Neuronal stem cell (in vitro differentiated cells): ENCODE measurements around the gene YLPM1.

Experiments
- DNase-seq: peaks from one replicate; pipeline ENCODE4 v3.0.0-alpha.2; 2013; ENCODE audit warnings: low spot score
- H2AFZ ChIP-seq: one replicate; pipeline ENCODE4 v1.6.1; 2013; ENCODE audit warnings: mild to moderate bottlenecking, low read length, inconsistent platforms
- H2AK5ac ChIP-seq: 2 replicates; pipeline ENCODE4 v1.6.1; 2013; ENCODE audit warnings: low read depth, mild to moderate bottlenecking, inconsistent platforms, low read length, moderate library complexity, mixed read lengths
- H2BK120ac ChIP-seq: 2 replicates; pipeline ENCODE4 v1.6.1; 2013; ENCODE audit warnings: low read depth, mild to moderate bottlenecking, inconsistent platforms, low read length, moderate library complexity, mixed read lengths
- H2BK12ac ChIP-seq: one replicate; pipeline ENCODE4 v1.6.1; 2013; ENCODE audit warnings: low read length, inconsistent platforms
- H2BK15ac ChIP-seq: 2 replicates; pipeline ENCODE4 v1.6.1; 2013; ENCODE audit warnings: mild to moderate bottlenecking, low read length, inconsistent platforms, mixed read lengths
- H2BK5ac ChIP-seq: one replicate; pipeline ENCODE4 v1.6.1; 2013; ENCODE audit warnings: inconsistent platforms, mild to moderate bottlenecking, low read length, moderate library complexity
- H3K14ac ChIP-seq: one replicate; pipeline ENCODE4 v1.6.1; 2013; ENCODE audit warnings: low read length, inconsistent platforms
- H3K18ac ChIP-seq: 2 replicates; pipeline ENCODE4 v1.6.1; 2013; ENCODE audit warnings: low read length, inconsistent platforms
- H3K23ac ChIP-seq: 2 replicates; pipeline ENCODE4 v1.6.1; 2013; ENCODE audit warnings: low read depth, mild to moderate bottlenecking, mixed read lengths, low read length, inconsistent platforms; ENCODE audit not compliant: poor library complexity
- H3K27ac ChIP-seq: replicated peaks from 3 replicates; pipeline ENCODE4 v1.5.1; 2013; ENCODE audit warnings: low read length, inconsistent platforms
- H3K27me3 ChIP-seq, 3 experiments: 2 replicates each; pipeline ENCODE4 v1.6.1; 2013; ENCODE audit warnings: low read length in 3 of 3, mild to moderate bottlenecking in 2 of 3, inconsistent platforms in 1 of 3, low read depth in 1 of 3, mixed read lengths in 1 of 3, moderate library complexity in 1 of 3; ENCODE audit not compliant: control insufficient read depth in 3 of 3, insufficient read depth in 3 of 3
- H3K36me3 ChIP-seq, 2 donors: replicated peaks in 1 of 2; 2 replicates each; pipeline ENCODE4 v1.6.1; 2013; ENCODE audit warnings: low read length in 2 of 2; ENCODE audit not compliant: control insufficient read depth in 2 of 2, insufficient read depth in 2 of 2
- H3K4ac ChIP-seq: 2 replicates; pipeline ENCODE4 v1.6.1; 2013; ENCODE audit warnings: inconsistent platforms, mild to moderate bottlenecking, low read length, moderate library complexity
- H3K4me1 ChIP-seq, 2 donors: 1 replicate in 1 of 2; 2 replicates in 1 of 2; pipeline ENCODE4 v1.6.1; 2013; ENCODE audit warnings: low read length in 2 of 2, low read depth in 1 of 2; ENCODE audit not compliant: control insufficient read depth in 2 of 2, insufficient read depth in 1 of 2
- H3K4me2 ChIP-seq: one replicate; pipeline ENCODE4 v1.6.1; 2013; ENCODE audit warnings: mild to moderate bottlenecking, low read length, inconsistent platforms; ENCODE audit not compliant: insufficient read depth, poor library complexity, severe bottlenecking
- H3K4me3 ChIP-seq, 2 donors: 2 replicates each; pipeline ENCODE4 v1.5.1; 2013; ENCODE audit warnings: low read length in 2 of 2, mild to moderate bottlenecking in 2 of 2, inconsistent platforms in 1 of 2, moderate library complexity in 1 of 2
- H3K79me1 ChIP-seq: one replicate; pipeline ENCODE4 v1.6.1; 2013; ENCODE audit warnings: low read depth, mild to moderate bottlenecking, inconsistent platforms, low read length, moderate library complexity
- H3K9ac ChIP-seq: one replicate; pipeline ENCODE4 v1.6.1; 2013; ENCODE audit warnings: mild to moderate bottlenecking, low read depth, low read length, inconsistent platforms; ENCODE audit not compliant: poor library complexity
- H3K9me3 ChIP-seq, 2 donors: replicated peaks in 1 of 2; 2 replicates each; pipeline versions ENCODE3 to v1.6.1; 2013; ENCODE audit warnings: low read length in 2 of 2, mild to moderate bottlenecking in 2 of 2, inconsistent platforms in 1 of 2, low read depth in 1 of 2, mixed read lengths in 1 of 2, moderate library complexity in 1 of 2; ENCODE audit not compliant: control insufficient read depth in 2 of 2, insufficient read depth in 1 of 2
- H4K8ac ChIP-seq: one replicate; pipeline ENCODE4 v1.6.1; 2013; ENCODE audit warnings: low read depth, mild to moderate bottlenecking, inconsistent platforms, low read length, moderate library complexity
- H4K91ac ChIP-seq: one replicate; pipeline ENCODE4 v1.6.1; 2013; ENCODE audit warnings: low read length, low read depth, mild to moderate bottlenecking, inconsistent platforms; ENCODE audit not compliant: poor library complexity
- WGBS, 2 donors: extraction: QIAGEN DNeasy Blood & Tissue Kit; methylation state at CpG; one replicate each; pipeline ENCODE4 v1.1.7; 2013; ENCODE audit warnings: missing lambda C conversion rate in 2 of 2, mixed read lengths in 1 of 2; ENCODE audit not compliant: insufficient read length in 2 of 2, insufficient replicate concordance in 1 of 2; ENCODE audit errors: extremely low coverage in 2 of 2; 5-methylcytosine and 5-hydroxymethylcytosine counted together

The YLPM1 gene

GRCh38 chr14:74771399-74771798 is 8.3 kb downstream of the YLPM1 start:
- Histone ChIP-seq H2AK5ac (no peak overlapping the region), H3K4me3 (no peak overlapping the region), H3K23ac (no peak overlapping the region), H3K27ac (no peak overlapping the region), H3K9ac (no peak overlapping the region), H4K91ac (no peak overlapping the region), H3K79me1 (peaks cover 4% of the 10 kb centered on the region), H2AFZ (no peak overlapping the region), H2BK15ac (no peak overlapping the region), H3K36me3 (peaks cover 5 to 57% of the 10 kb centered on the region in 2 donors), H3K4ac (no peak overlapping the region), H3K18ac (no peak overlapping the region), H2BK5ac (no peak overlapping the region), H3K27me3 (no peaks in the 10 kb centered on the region), H4K8ac (no peak overlapping the region), H3K9me3 (no peaks in the 10 kb centered on the region), H3K14ac (no peak overlapping the region), H2BK120ac (no peak overlapping the region), H3K4me1 (peaks cover 0 to 3% of the 10 kb centered on the region in 2 donors), H3K4me2 (no peak overlapping the region), H2BK12ac (no peak overlapping the region)
- DNase-seq = no peak
- WGBS, 2 donors = no CpG with 5 or more reads among the region's 5 CpGs

GRCh38 chr14:74784634-74785033 is 21.5 kb downstream of the YLPM1 start:
- Histone ChIP-seq H4K91ac (no peak overlapping the region), H3K23ac (no peak overlapping the region), H3K27me3 (no peaks in the 10 kb centered on the region), H2BK12ac (no peak overlapping the region), H2AK5ac (no peak overlapping the region), H2BK120ac (no peak overlapping the region), H3K27ac (no peak overlapping the region), H3K4me2 (no peak overlapping the region), H3K4me3 (no peak overlapping the region), H3K9me3 (peaks cover 2 to 12% of the 10 kb centered on the region in 2 donors), H2AFZ (no peak overlapping the region), H2BK15ac (no peak overlapping the region), H3K14ac (no peak overlapping the region), H3K79me1 (peaks cover 4% of the 10 kb centered on the region), H3K9ac (no peak overlapping the region), H3K4me1 (no peaks in the 10 kb centered on the region), H2BK5ac (no peak overlapping the region), H3K36me3 (peaks cover 28 to 98% of the 10 kb centered on the region in 2 donors), H4K8ac (no peak overlapping the region), H3K4ac (no peak overlapping the region), H3K18ac (no peak overlapping the region)
- no peak for DNase-seq

- Histone ChIP-seq H3K27me3 (no peaks in the 10 kb centered on the region), H3K4me1 (no peaks in the 10 kb centered on the region), H2AK5ac (no peak overlapping the region), H3K9me3 (peaks cover 2 to 15% of the 10 kb centered on the region in 2 donors), H3K4ac (no peak overlapping the region), H3K23ac (no peak overlapping the region), H3K4me2 (no peak overlapping the region), H3K79me1 (peaks cover 4% of the 10 kb centered on the region), H2BK15ac (no peak overlapping the region), H2BK120ac (no peak overlapping the region), H4K8ac (no peak overlapping the region), H3K27ac (no peak overlapping the region), H3K36me3 (peaks cover 28 to 98% of the 10 kb centered on the region in 2 donors), H2AFZ (no peak overlapping the region), H3K4me3 (no peak overlapping the region), H2BK12ac (no peak overlapping the region), H3K18ac (no peak overlapping the region), H3K9ac (no peak overlapping the region), H2BK5ac (no peak overlapping the region), H3K14ac (no peak overlapping the region), H4K91ac (no peak overlapping the region)
- no peak for DNase-seq
- no CpG with 5 or more reads among the region's 1 CpG for WGBS, 2 donors
Observed at GRCh38 chr14:74785056-74785613, 22.0 kb downstream of the YLPM1 start.

- H4K91ac ChIP-seq = no peak overlapping the region
- no CpG with 5 or more reads among the region's 2 CpGs for WGBS, 2 donors
- no peak overlapping the region for H3K4ac ChIP-seq
- no peak overlapping the region for H3K18ac ChIP-seq
- no peak overlapping the region for H2BK15ac ChIP-seq
- no peak overlapping the region for H3K27ac ChIP-seq
- peaks cover 0 to 24% of the 10 kb centered on the region in 2 donors for H3K9me3 ChIP-seq
- no peak overlapping the region for H2AK5ac ChIP-seq
- H2BK120ac ChIP-seq = no peak overlapping the region
- no peaks in the 10 kb centered on the region for H3K4me1 ChIP-seq
- H3K4me2 ChIP-seq = no peak overlapping the region
- H4K8ac ChIP-seq = no peak overlapping the region
- H3K14ac ChIP-seq = no peak overlapping the region
- no peak overlapping the region for H3K4me3 ChIP-seq
- H3K27me3 ChIP-seq = no peaks in the 10 kb centered on the region
- no peak for DNase-seq
- H3K79me1 ChIP-seq = peaks cover 4% of the 10 kb centered on the region
- H3K9ac ChIP-seq = no peak overlapping the region
- peaks cover 15 to 97% of the 10 kb centered on the region in 2 donors for H3K36me3 ChIP-seq
- H2AFZ ChIP-seq = no peak overlapping the region
- no peak overlapping the region for H2BK5ac ChIP-seq
- H2BK12ac ChIP-seq = no peak overlapping the region
- H3K23ac ChIP-seq = no peak overlapping the region
Observed at GRCh38 chr14:74786796-74787315, 23.7 kb downstream of the YLPM1 start.
